ENCODE measurements around the gene CACNB3.

CACNB3 gene

GRCh38 chr12:48788854-48789775 lies 29.2 kb upstream of the CACNB3 start, which contains the start of gene ADCY6:
ADCY6 (minus strand) TSS chr12:48789089; CDS start chr12:48783434, 5,655 bp downstream.
- DNase-seq (ENCODE audit: low read depth in 2 of 2), result no peak

- DNase-seq (ENCODE audit: low read depth in 2 of 2), result no peak
Observed at GRCh38 chr12:48789858-48790326, 28.4 kb upstream of the CACNB3 start.

GRCh38 chr12:48793696-48794095 lies 24.6 kb upstream of the CACNB3 start:
- no peak for DNase-seq (ENCODE audit: low read depth in 2 of 2)

GRCh38 chr12:48794870-48795269 lies 23.4 kb upstream of the CACNB3 start:
- DNase-seq (ENCODE audit: low read depth in 2 of 2), result no peak

- peak; percentile 35 to 37 for DNase-seq (ENCODE audit: low read depth in 2 of 2)
Observed at GRCh38 chr12:48795550-48796455, 22.5 kb upstream of the CACNB3 start.

GRCh38 chr12:48796976-48797375 lies 21.3 kb upstream of the CACNB3 start:
- no peak for DNase-seq (ENCODE audit: low read depth in 2 of 2)

- DNase-seq (ENCODE audit: low read depth in 2 of 2), result no peak
Observed at GRCh38 chr12:48800457-48800856, 17.8 kb upstream of the CACNB3 start.

- DNase-seq (ENCODE audit: low read depth in 2 of 2), result no peak
Observed at GRCh38 chr12:48800971-48801370, 17.3 kb upstream of the CACNB3 start.

- no peak for DNase-seq (ENCODE audit: low read depth in 2 of 2)
Observed at GRCh38 chr12:48803675-48804074, 14.6 kb upstream of the CACNB3 start.

GRCh38 chr12:48807981-48808380 lies 10.3 kb upstream of the CACNB3 start:
- no peak for DNase-seq (ENCODE audit: low read depth in 2 of 2)

GRCh38 chr12:48810903-48811431 lies 7.3 kb upstream of the CACNB3 start:
- no peak for DNase-seq (ENCODE audit: low read depth in 2 of 2)

GRCh38 chr12:48811437-48812090 lies 6.7 kb upstream of the CACNB3 start:
- DNase-seq (ENCODE audit: low read depth in 2 of 2), result no peak

- DNase-seq (ENCODE audit: low read depth in 2 of 2), result no peak
Observed at GRCh38 chr12:48812389-48812788, 5.9 kb upstream of the CACNB3 start.

GRCh38 chr12:48813465-48814261 lies 4.6 kb upstream of the CACNB3 start:
- DNase-seq (ENCODE audit: low read depth in 2 of 2), result no peak

- DNase-seq (ENCODE audit: low read depth in 2 of 2), result peak; percentile 50 to 77
Observed at GRCh38 chr12:48814262-48815125, 3.8 kb upstream of the CACNB3 start.

- peak in 1 of 2 donors; percentile 24 for DNase-seq (ENCODE audit: low read depth in 2 of 2)
Observed at GRCh38 chr12:48815126-48816110, 2.9 kb upstream of the CACNB3 start.

- DNase-seq (ENCODE audit: low read depth in 2 of 2), result no peak
Observed at GRCh38 chr12:48816143-48816854, 2.0 kb upstream of the CACNB3 start.
